Measurements from ENCODE around the gene SH2D6.

Gene SH2D6

DNA sequence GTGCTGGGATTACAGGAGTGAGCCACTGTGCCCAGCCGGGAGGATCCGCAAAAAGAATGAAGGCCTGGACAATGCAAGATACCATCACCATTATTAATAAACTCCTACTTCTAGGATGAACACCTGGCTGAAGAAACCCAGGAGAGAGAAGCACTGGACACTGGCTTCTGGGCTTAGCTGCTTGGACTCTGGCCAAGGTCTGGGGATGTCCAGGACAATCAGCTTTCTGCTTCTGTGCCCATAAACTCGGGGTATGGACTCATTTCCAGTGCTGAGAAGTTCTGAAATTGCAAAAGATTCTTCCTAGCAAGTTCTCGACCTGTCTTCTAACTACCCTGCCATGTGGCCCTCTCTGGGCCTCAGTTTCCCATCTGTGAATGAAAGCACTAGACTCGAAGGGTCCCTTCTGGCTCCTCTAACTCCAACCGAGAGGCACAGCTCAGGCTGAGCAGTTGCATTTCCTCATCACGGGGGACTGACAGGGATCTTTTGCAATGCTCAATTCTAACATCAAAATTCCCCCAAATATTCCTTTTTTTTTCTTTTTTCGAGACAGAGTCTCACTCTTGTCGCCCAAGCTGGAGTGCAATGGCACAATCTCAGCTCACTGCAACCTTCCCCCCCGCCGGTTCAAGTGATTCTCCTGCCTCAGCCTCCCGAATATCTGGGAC is 2.4 kb upstream of the SH2D6 start:
- Histone ChIP-seq H3K9me3 (ENCODE audit: control insufficient read depth, low read length) (no peaks in the 10 kb centered on the region), H3K9ac (ENCODE audit: low read length) (no peak overlapping the region), H3K4me3 (ENCODE audit: low read length) (no peak overlapping the region), H3K27me3 (ENCODE audit: control insufficient read depth, insufficient read depth, low read length) (no peaks in the 10 kb centered on the region), H3K36me3 (ENCODE audit: control insufficient read depth, insufficient read depth, low read length) (no peaks in the 10 kb centered on the region), H3K4me1 (ENCODE audit: control insufficient read depth, insufficient read depth, low read length) (peaks cover 48% of the 10 kb centered on the region)

- H3K4me3 ChIP-seq (ENCODE audit: low read length): peak overlapping the region; percentile 75
- no peaks in the 10 kb centered on the region for H3K27me3 ChIP-seq (ENCODE audit: control insufficient read depth, insufficient read depth, low read length)
- peaks cover 65% of the 10 kb centered on the region for H3K4me1 ChIP-seq (ENCODE audit: control insufficient read depth, insufficient read depth, low read length)
- H3K36me3 ChIP-seq (ENCODE audit: control insufficient read depth, insufficient read depth, low read length): no peaks in the 10 kb centered on the region
- H3K9me3 ChIP-seq (ENCODE audit: control insufficient read depth, low read length): no peaks in the 10 kb centered on the region
- H3K9ac ChIP-seq (ENCODE audit: low read length): peak overlapping the region; percentile 90
Measured at GRCh38 chr2:85419009-85419675, 628 bp downstream of the SH2D6 start.

DNA sequence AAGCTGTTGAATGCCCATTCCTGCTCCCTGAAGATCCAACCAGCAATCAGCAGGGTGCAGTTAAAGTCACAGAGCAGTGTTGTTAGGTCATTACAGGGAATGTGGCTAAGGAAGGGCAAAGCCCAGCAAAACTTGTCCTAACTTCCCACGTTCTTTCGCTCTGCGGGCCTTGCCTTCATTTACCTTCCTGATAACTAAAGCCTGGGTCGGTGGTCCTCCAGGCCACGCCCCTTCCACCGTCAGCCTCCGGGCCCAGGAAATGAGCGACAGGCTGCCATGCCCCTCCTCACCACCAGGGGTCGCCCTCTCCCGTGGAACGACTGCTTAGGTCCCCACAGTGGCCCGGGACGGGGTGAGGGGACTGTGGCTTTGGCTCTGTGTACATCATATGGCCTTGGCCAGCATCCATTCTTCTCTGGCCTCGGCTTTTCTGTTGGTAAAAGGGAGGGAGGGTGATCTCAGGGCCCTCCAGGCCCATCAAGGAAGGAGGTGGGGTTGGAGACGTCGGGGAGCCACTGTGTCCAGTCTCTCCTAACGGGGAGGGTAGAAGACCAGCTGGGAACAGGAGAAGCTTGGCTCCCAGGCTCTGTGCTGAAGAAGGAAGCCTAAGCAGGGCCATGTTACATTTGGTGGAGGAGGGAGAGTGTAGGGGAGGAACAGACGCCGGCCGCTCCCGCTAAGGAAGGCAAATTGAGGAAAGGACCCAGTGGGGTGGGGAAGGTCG is 2.2 kb downstream of the SH2D6 start:
- Histone ChIP-seq H3K9me3 (ENCODE audit: control insufficient read depth, low read length) (no peaks in the 10 kb centered on the region), H3K4me3 (ENCODE audit: low read length) (no peak overlapping the region), H3K9ac (ENCODE audit: low read length) (peak overlapping the region; percentile 59), H3K27me3 (ENCODE audit: control insufficient read depth, insufficient read depth, low read length) (no peaks in the 10 kb centered on the region), H3K4me1 (ENCODE audit: control insufficient read depth, insufficient read depth, low read length) (peaks cover 57% of the 10 kb centered on the region), H3K36me3 (ENCODE audit: control insufficient read depth, insufficient read depth, low read length) (no peaks in the 10 kb centered on the region)

DNA sequence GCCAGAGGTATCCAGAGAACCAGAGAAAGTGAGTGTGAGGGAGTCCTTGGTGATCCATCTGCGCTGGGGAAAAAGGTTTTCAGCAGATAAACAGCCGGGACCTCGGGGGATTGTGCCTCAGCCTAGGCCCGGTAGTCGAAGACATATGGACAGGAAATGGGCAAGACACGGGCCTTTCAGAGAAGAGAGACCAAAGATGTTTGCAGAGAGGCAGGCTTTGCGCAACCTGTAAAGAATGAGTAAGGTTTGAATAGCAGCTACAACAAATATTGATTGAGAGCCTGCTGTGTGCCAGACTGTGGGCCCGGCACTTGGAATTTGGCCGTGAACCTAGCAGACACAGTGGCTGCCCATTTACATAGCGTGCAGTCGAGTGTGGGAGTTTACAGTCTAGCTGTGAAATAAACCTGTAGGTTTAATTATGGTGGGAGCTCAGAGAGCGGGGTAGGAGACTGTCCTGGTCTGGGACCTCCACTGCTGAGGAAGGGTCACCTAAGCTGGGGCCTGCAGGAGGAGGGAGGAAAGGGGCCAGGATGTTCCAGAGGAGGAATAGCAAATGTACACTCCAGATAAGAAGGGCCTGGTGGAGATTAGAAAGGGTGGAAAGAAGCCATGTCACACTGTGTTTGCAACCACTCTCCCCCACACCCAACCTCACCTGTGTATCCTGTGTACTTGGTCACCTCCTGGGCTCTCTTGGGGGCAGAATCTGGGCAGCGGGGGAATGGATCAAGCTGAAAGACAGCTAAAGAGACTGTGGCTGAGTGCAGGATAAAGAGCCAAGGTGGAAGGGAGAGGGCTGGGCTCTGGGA is 3.0 kb downstream of the SH2D6 start:
- H3K4me1 ChIP-seq (ENCODE audit: control insufficient read depth, insufficient read depth, low read length): peaks cover 65% of the 10 kb centered on the region
- H3K9ac ChIP-seq (ENCODE audit: low read length): peak overlapping the region; percentile 59
- no peak overlapping the region for H3K4me3 ChIP-seq (ENCODE audit: low read length)
- no peaks in the 10 kb centered on the region for H3K27me3 ChIP-seq (ENCODE audit: control insufficient read depth, insufficient read depth, low read length)
- no peaks in the 10 kb centered on the region for H3K36me3 ChIP-seq (ENCODE audit: control insufficient read depth, insufficient read depth, low read length)
- no peaks in the 10 kb centered on the region for H3K9me3 ChIP-seq (ENCODE audit: control insufficient read depth, low read length)

- Histone ChIP-seq H3K4me1 (ENCODE audit: control insufficient read depth, insufficient read depth, low read length) (peaks cover 71% of the 10 kb centered on the region), H3K9me3 (ENCODE audit: control insufficient read depth, low read length) (no peaks in the 10 kb centered on the region), H3K27me3 (ENCODE audit: control insufficient read depth, insufficient read depth, low read length) (no peaks in the 10 kb centered on the region), H3K4me3 (ENCODE audit: low read length) (no peak overlapping the region), H3K36me3 (ENCODE audit: control insufficient read depth, insufficient read depth, low read length) (no peaks in the 10 kb centered on the region), H3K9ac (ENCODE audit: low read length) (peak overlapping the region; percentile 59)
Measured at GRCh38 chr2:85422072-85422457, 3.6 kb downstream of the SH2D6 start.

GRCh38 chr2:85423525-85423924 is 5.0 kb downstream of the SH2D6 start:
- Histone ChIP-seq H3K36me3 (ENCODE audit: control insufficient read depth, insufficient read depth, low read length) (no peaks in the 10 kb centered on the region), H3K4me1 (ENCODE audit: control insufficient read depth, insufficient read depth, low read length) (peaks cover 76% of the 10 kb centered on the region), H3K9me3 (ENCODE audit: control insufficient read depth, low read length) (no peaks in the 10 kb centered on the region), H3K4me3 (ENCODE audit: low read length) (no peak overlapping the region), H3K27me3 (ENCODE audit: control insufficient read depth, insufficient read depth, low read length) (no peaks in the 10 kb centered on the region), H3K9ac (ENCODE audit: low read length) (no peak overlapping the region)

DNA sequence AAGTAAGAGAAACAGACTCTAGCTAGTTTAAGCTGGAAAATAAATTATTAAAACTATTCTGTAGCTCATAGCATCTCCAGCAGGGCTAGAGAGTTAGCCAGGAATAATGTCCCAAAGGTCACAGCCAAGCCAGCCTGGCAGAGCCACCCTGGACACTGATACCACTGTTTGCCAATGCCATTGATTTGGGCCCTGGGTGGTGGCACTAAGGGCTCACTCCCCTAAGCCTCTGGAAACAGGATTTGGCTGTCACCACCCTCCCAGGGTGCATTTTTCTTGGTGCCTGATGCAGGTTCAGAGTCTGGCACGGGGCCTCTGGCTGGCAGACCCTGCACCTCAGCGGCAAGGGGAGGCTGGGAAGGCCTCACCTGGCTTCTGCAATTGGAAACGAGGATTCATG is 7.1 kb downstream of the SH2D6 start:
- H3K9me3 ChIP-seq (ENCODE audit: control insufficient read depth, low read length): no peaks in the 10 kb centered on the region
- no peak overlapping the region for H3K4me3 ChIP-seq (ENCODE audit: low read length)
- no peaks in the 10 kb centered on the region for H3K27me3 ChIP-seq (ENCODE audit: control insufficient read depth, insufficient read depth, low read length)
- no peaks in the 10 kb centered on the region for H3K36me3 ChIP-seq (ENCODE audit: control insufficient read depth, insufficient read depth, low read length)
- H3K9ac ChIP-seq (ENCODE audit: low read length): peak overlapping the region; percentile 23
- H3K4me1 ChIP-seq (ENCODE audit: control insufficient read depth, insufficient read depth, low read length): peaks cover 56% of the 10 kb centered on the region

- no peaks in the 10 kb centered on the region for H3K27me3 ChIP-seq (ENCODE audit: control insufficient read depth, insufficient read depth, low read length)
Measured at GRCh38 chr2:85427300-85427835, 8.9 kb downstream of the SH2D6 start.

DNA sequence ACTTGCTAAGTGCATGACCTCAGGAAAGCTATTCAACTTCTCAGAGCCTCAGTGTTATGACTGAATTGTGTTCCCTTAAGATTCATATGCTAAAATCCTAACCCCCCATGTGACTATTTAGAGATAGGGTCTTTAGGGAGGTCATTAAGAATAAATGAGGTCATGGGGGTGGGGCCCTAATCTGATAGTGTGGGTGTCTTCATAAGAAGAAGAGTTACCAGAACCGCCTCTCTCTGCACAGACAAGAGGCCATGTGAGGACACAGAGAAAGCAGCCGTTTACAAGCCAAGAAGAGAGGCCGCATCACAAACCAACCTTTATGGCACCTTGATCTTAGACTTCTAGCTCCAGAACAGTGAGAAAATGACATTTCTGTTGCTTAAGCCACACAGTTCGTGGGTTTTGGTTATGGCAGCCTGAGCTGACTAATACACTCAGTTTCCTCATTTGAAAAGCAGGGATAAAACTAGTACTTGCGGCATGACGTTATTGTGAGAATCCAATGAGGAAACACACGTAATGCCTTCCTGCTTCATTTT is 9.9 kb downstream of the SH2D6 start:
- no peaks in the 10 kb centered on the region for H3K27me3 ChIP-seq (ENCODE audit: control insufficient read depth, insufficient read depth, low read length)
- H3K9ac ChIP-seq (ENCODE audit: low read length): no peak overlapping the region
- H3K9me3 ChIP-seq (ENCODE audit: control insufficient read depth, low read length): no peaks in the 10 kb centered on the region
- H3K4me3 ChIP-seq (ENCODE audit: low read length): no peak overlapping the region
- H3K4me1 ChIP-seq (ENCODE audit: control insufficient read depth, insufficient read depth, low read length): peaks cover 43% of the 10 kb centered on the region
- no peaks in the 10 kb centered on the region for H3K36me3 ChIP-seq (ENCODE audit: control insufficient read depth, insufficient read depth, low read length)

More at GRCh38 chr2:85427300-85427835, 8.9 kb downstream of the SH2D6 start:
- Histone ChIP-seq H3K4me1 (ENCODE audit: control insufficient read depth, insufficient read depth, low read length) (peaks cover 42% of the 10 kb centered on the region), H3K36me3 (ENCODE audit: control insufficient read depth, insufficient read depth, low read length) (no peaks in the 10 kb centered on the region), H3K9ac (ENCODE audit: low read length) (no peak overlapping the region), H3K9me3 (ENCODE audit: control insufficient read depth, low read length) (no peaks in the 10 kb centered on the region), H3K4me3 (ENCODE audit: low read length) (no peak overlapping the region)

DNA sequence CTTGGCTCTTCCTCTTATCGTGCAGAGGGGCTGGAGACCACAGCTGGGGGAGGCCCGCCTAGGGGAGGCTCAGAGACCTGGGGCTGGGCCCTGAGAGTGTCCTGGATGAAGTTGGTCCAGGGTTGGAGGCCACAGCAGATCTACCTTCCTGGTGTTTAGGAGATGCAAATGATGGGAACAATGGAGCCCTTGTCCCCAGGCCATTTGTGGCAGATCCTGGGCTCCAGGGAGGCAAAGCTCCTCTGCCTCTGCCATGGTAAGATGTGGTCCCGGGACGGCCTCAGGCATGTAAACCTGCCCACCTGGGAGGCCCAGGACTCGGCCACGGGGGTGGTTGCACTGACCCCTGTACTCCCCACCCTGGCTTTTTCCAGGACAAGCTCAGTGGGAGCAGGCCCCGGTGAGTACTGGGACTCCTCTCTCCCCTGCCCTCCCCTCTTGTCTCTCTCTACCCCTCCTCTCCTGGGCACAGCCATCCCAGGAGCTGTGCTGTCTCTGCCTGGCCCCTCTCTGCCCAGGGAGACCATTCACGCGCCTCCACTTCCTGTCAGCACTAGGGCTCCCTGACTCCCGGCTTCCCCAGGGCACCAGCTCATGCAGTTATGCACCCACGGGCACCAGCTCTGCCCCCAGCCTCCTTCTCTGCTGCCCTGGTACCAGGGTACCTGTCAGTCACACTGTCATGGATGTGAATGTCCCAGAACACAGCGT is 10.9 kb downstream of the SH2D6 start:
- no peaks in the 10 kb centered on the region for H3K27me3 ChIP-seq (ENCODE audit: control insufficient read depth, insufficient read depth, low read length)
- H3K4me1 ChIP-seq (ENCODE audit: control insufficient read depth, insufficient read depth, low read length): peaks cover 46% of the 10 kb centered on the region
- H3K9me3 ChIP-seq (ENCODE audit: control insufficient read depth, low read length): no peaks in the 10 kb centered on the region
- H3K4me3 ChIP-seq (ENCODE audit: low read length): no peak overlapping the region
- no peak overlapping the region for H3K9ac ChIP-seq (ENCODE audit: low read length)
- no peaks in the 10 kb centered on the region for H3K36me3 ChIP-seq (ENCODE audit: control insufficient read depth, insufficient read depth, low read length)

DNA sequence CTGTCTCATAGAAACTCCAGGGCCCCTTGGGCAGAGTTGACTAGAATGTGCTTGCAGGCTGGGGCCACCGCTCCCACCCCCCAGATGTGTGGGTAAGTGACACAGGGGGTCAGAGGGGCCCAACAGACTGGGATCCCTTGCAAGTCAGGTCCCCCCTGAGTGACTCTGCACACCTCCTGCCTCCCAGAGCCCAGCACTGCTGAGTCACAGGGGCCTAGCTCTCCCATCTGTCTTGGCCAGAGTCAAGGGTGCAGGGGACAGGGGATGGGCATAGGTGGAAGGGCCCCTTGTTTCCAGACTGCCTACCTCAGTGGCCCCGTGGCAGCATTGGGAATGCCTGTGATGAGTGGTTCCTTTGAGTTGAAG is 11.4 kb downstream of the SH2D6 start:
- Histone ChIP-seq H3K27me3 (ENCODE audit: control insufficient read depth, insufficient read depth, low read length) (no peaks in the 10 kb centered on the region), H3K4me1 (ENCODE audit: control insufficient read depth, insufficient read depth, low read length) (peaks cover 50% of the 10 kb centered on the region), H3K4me3 (ENCODE audit: low read length) (no peak overlapping the region), H3K9me3 (ENCODE audit: control insufficient read depth, low read length) (no peaks in the 10 kb centered on the region), H3K36me3 (ENCODE audit: control insufficient read depth, insufficient read depth, low read length) (no peaks in the 10 kb centered on the region), H3K9ac (ENCODE audit: low read length) (no peak overlapping the region)

All from mucosa of stomach (tissue), 1 donor.